Testis (tissue), 3 donors: Measurements from ENCODE around the gene CELF4. TPM values are rescaled to one million over a fixed set of nuclear protein-coding genes. Genes with fewer than 3 reads are reported as not detected.

Source experiments
- DNase-seq: peaks from one replicate; pipeline ENCODE4 v3.0.0-alpha.2; 2019
- H3K27ac ChIP-seq, 2 donors: fragments of 200-600 bp; sonication (generic); one replicate each; pipeline ENCODE4 v1.5.1; 2019
- H3K27me3 ChIP-seq: fragments of 200-600 bp; sonication (generic); one replicate; pipeline ENCODE4 v1.5.1; 2019
- H3K36me3 ChIP-seq: fragments of 200-600 bp; sonication (generic); one replicate; pipeline ENCODE4 v1.5.1; 2017; ENCODE audit warnings: low read depth; ENCODE audit errors: missing control alignments
- H3K4me1 ChIP-seq: fragments of 200-600 bp; sonication (generic); one replicate; pipeline ENCODE4 v1.5.1; 2019
- H3K4me3 ChIP-seq, 2 donors: fragments of 200-600 bp; sonication (generic); one replicate each; pipeline ENCODE4 v1.5.1; 2017 to 2019
- H3K9me3 ChIP-seq: fragments of 200-600 bp; sonication (generic); one replicate; pipeline ENCODE4 v1.5.1; 2017
- CTCF ChIP-seq, 3 experiments: fragments of 450-650 bp in 2 of 3; fragments of 200-600 bp in 1 of 3; sonication (generic) in 1 of 3; IDR thresholded peaks; one replicate each; pipeline ENCODE4 v1.5.1; 2016 to 2019; ENCODE audit warnings: antibody characterized with exemption in 3 of 3, mild to moderate bottlenecking in 2 of 3, moderate library complexity in 1 of 3
- POLR2A ChIP-seq: fragments of 450-650 bp; IDR thresholded peaks from one replicate; pipeline ENCODE4 v1.6.1; 2017; ENCODE audit warnings: antibody characterized with exemption, mild to moderate bottlenecking, moderate library complexity
- WGBS, 2 donors: methylation state at CpG; one replicate each; pipeline ENCODE4 v1.1.5; 2018; 5-methylcytosine and 5-hydroxymethylcytosine counted together
- intact Hi-C: fragments of 100-400 bp; cut with DNase I; formaldehyde crosslinking; loops from one replicate; pipeline ENCODE4 v1.15.1; 2023; ENCODE audit warnings: low total_unique reads
- polyA plus RNA-seq: library from polyadenylated mRNA; stranded (reverse); fragments of 350-450 nt; fragmentation: Illumina TruSeq; extraction: RNeasy Lipid Tissue Mini Kit (QIAGEN cat#74804); gene quantifications from one replicate; pipeline ENCODE4 v1.2.3, GENCODE V29; 2014; ENCODE audit warnings: low read depth, low replicate concordance; ENCODE audit not compliant: insufficient read depth
- total RNA-seq, 2 donors: library from RNA; depleted of rRNA; stranded (reverse); fragments of >200 nt; gene quantifications; one replicate each; pipeline ENCODE4 v1.2.3, GENCODE V29; 2016

The CELF4 gene
- total and polyA plus RNA-seq, 3 donors from 2014 or later = 3.9 to 6.3 (median 4.8) TPM

GRCh38 chr18:37565977-37566478, 430 bp upstream of the CELF4 start:
- TF ChIP-seq POLR2A (no peak), CTCF (IDR thresholded peaks at IDR 0.05) (no peak)
- H3K27ac ChIP-seq = no peak overlapping the region
- H3K4me3 ChIP-seq = peak overlapping the region; percentile 49 to 71
- H3K36me3 ChIP-seq = no peaks in the 10 kb centered on the region
- H3K27me3 ChIP-seq = no peaks in the 10 kb centered on the region
- intact Hi-C loops = no loop called here
- H3K4me1 ChIP-seq = peaks cover 4% of the 10 kb centered on the region
- 2% methylated on average over 14 to 45 of the region's 49 CpGs for WGBS, 2 donors
- H3K9me3 ChIP-seq = no peaks in the 10 kb centered on the region
- DNase-seq = peak; percentile 82

GRCh38 chr18:37564711-37565100, 892 bp downstream of the CELF4 start:
- H3K36me3 ChIP-seq = no peaks in the 10 kb centered on the region
- intact Hi-C loops = no loop called here
- no peak overlapping the region for H3K27ac ChIP-seq
- no peaks in the 10 kb centered on the region for H3K27me3 ChIP-seq
- H3K4me1 ChIP-seq = peaks cover 4% of the 10 kb centered on the region
- peak; percentile 85 for DNase-seq
- 0 to 1% methylated on average over 19 of the region's 19 CpGs for WGBS, 2 donors
- no peak for TF ChIP-seq POLR2A
- peak overlapping the region; percentile 49 to 59 for H3K4me3 ChIP-seq
- no peaks in the 10 kb centered on the region for H3K9me3 ChIP-seq

- intact Hi-C loops = no loop called here
- no peaks in the 10 kb centered on the region for H3K27me3 ChIP-seq
- H3K9me3 ChIP-seq = no peaks in the 10 kb centered on the region
- H3K36me3 ChIP-seq = no peaks in the 10 kb centered on the region
- DNase-seq = no peak
- no peak overlapping the region for H3K27ac ChIP-seq
- WGBS, 2 donors = 15 to 32% methylated on average over 13 of the region's 13 CpGs
- H3K4me3 ChIP-seq = no peak overlapping the region
- H3K4me1 ChIP-seq = peaks cover 4% of the 10 kb centered on the region
- TF ChIP-seq CTCF (IDR thresholded peaks at IDR 0.05) = no peak
- no peak for TF ChIP-seq POLR2A
These were observed 1.6 kb downstream of the CELF4 start for GRCh38 chr18:37563931-37564392.

- Histone ChIP-seq H3K4me3 (no peak overlapping the region), H3K9me3 (no peaks in the 10 kb centered on the region), H3K4me1 (no peaks in the 10 kb centered on the region), H3K27me3 (no peaks in the 10 kb centered on the region), H3K27ac (no peak overlapping the region), H3K36me3 (no peaks in the 10 kb centered on the region)
- TF ChIP-seq POLR2A = no peak
- no peak for TF ChIP-seq CTCF (IDR thresholded peaks at IDR 0.05)
- 55 to 56% methylated on average over 1 of the region's 1 CpG for WGBS, 2 donors
- DNase-seq = no peak
- intact Hi-C loops = no loop called here
These were observed 3.6 kb downstream of the CELF4 start for GRCh38 chr18:37561986-37562385.

GRCh38 chr18:37560003-37560402, 5.6 kb downstream of the CELF4 start:
- H3K27me3 ChIP-seq = no peaks in the 10 kb centered on the region
- WGBS, 2 donors = 45 to 66% methylated on average over 2 of the region's 2 CpGs
- no peak for DNase-seq

More at GRCh38 chr18:37560003-37560402, 5.6 kb downstream of the CELF4 start:
- Histone ChIP-seq H3K4me1 (no peaks in the 10 kb centered on the region), H3K9me3 (no peaks in the 10 kb centered on the region), H3K27ac (no peak overlapping the region), H3K4me3 (no peak overlapping the region), H3K36me3 (no peaks in the 10 kb centered on the region)
- intact Hi-C loops = no loop called here
- TF ChIP-seq POLR2A (no peak), CTCF (IDR thresholded peaks at IDR 0.05) (no peak)
